Stimulated activated CD4-positive, alpha-beta T cell treated with anti-CD3 and anti-CD28 coated beads, Interleukin-2, amount 100 ng/mL, for 24 hours (primary cell): ENCODE results near the gene KCNQ5.

Source experiments
- DNase-seq, 2 donors: peaks; one replicate each; pipeline ENCODE4 v3.0.0-alpha.2; 2020

KCNQ5 gene

GRCh38 chr6:72930556-72931132 lies 308.8 kb downstream of the KCNQ5 start:
- DNase-seq, result no peak

GRCh38 chr6:72931325-72931887 lies 309.5 kb downstream of the KCNQ5 start:
- DNase-seq, result no peak

DNA sequence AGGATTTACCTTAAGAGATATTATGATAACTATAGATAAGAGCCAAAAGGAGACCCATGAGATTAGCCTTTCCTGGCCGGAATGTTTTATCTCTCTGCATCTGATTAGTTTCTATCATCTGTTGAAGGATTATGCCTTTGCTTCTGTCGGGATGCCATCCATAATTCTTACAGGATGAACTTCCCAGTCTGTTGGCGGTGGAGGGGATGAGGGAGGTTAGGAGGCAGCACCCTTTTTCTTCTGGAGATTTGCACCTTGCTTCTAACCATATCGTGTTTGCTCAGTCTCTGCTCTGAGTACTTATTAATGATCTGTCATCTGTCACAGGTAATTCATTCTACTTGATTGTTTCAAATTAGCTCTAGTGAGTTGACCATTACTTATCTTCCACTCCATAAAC lies 311.4 kb downstream of the KCNQ5 start:
- DNase-seq, result no peak

DNA sequence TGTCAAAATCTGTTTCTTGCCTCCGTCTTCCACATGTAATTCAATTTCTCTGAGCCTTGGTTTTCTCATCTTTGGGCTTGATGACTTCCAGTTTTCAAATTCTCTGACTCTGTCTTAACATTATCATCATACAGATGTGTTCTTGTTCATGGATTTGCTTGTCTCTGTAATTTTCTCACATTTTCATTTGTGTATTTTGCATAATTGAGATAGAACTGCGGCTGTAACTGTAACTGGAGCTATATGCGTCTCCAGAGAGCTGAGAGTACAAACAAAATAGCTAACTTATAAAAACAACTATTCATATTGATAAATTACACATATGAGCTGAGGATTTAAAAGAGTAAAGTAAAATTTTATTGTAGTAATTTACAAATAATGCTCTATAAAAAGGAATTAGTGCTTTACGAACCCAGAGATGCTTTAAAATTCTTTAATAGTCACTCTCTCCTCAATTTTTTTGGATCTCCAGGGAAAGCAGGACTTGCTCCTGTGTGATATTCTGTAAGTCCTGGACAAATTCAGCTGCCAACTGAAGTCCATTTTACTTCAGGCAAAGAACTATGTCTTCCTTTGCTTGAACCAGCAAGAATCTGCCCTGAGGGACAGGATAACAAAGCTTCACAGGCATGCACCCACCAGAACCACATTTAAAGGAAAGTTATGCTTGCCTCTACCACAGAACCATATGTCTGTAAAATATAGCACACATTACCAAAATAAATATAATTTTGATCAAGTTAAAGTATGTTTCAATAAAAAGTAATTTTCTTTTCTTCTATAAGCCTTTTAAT lies 315.1 kb downstream of the KCNQ5 start:
- no peak for DNase-seq

GRCh38 chr6:72938104-72938503 lies 316.2 kb downstream of the KCNQ5 start:
- DNase-seq, result no peak

GRCh38 chr6:72939004-72939403 lies 317.1 kb downstream of the KCNQ5 start:
- no peak for DNase-seq

DNA sequence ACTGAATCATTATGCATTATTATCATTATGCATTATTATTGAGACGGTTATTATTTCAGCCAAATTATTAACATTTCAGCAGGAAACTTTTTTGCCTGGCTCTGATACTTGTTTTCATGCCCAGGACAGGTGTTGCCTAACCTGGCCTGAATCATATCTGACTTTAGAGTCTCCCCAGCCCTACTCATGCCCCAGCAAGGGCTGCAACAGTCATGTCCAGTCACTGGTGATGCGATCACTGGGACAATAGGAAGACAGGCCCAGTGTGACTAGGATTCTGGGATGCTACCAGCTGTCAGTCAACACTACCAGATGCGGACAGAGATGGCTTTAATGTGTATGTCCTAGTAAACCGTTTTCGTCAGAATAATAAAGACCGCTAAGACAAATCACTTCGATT lies 318.4 kb downstream of the KCNQ5 start:
- no peak for DNase-seq

- DNase-seq, result no peak
Measured at GRCh38 chr6:72941263-72941662, 319.4 kb downstream of the KCNQ5 start.

GRCh38 chr6:72941751-72942150 lies 319.9 kb downstream of the KCNQ5 start:
- DNase-seq, result no peak

DNA sequence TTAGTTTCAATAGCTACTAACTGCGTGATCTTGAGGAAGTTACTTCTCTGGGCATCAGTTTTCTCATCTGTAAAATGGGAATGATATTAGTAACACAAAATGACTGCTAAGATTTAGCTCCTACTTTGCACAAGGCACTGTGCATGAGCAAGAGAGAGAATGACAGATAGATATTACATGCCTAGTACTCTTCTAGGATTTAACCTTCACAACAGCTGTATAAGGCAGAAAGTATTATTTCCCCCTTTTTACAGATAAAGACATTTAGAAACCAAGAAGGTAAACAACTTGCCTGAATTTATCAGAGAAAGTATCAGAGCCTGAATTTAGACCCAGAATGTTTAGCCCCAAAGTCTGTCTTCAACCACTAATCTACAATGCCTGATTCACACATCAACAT lies 321.8 kb downstream of the KCNQ5 start:
- DNase-seq, result no peak

DNA sequence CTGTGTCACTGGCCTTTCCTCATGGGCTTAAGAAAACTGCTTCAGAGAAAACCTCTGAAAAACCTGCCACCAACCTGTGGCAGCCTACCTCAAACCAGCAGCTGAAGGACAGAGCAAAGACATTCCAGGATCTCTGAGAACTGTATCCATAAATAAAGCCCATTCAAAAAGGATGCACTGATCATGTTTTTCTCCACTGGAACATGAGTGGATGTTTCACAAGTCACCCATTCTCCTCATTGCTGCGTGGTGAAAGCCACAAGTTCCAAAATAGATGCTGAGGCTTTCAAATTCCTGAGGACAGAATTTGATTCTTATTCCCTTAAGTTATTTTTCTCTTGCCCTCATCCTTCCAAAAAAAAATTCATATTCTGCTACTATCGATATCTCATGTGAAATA lies 322.8 kb downstream of the KCNQ5 start:
- no peak for DNase-seq

DNA sequence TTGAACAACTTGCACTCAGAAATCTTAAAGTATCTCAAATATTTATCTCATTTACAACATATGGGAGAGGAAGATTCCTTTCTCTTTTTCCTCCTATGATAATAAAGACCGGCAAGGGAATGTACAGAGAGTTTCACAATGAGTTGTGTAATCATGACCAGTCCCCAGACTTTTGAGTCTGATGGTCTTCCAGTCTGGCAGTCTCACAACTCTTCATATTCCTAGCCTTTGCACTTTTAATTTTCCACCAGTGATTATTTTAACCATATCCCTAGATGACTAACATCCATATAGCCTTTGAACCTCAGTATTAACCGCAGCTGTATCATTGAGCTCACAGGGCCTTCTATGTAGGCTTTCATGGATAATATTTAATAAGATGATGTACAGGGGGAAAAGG lies 324.9 kb downstream of the KCNQ5 start:
- no peak for DNase-seq

DNA sequence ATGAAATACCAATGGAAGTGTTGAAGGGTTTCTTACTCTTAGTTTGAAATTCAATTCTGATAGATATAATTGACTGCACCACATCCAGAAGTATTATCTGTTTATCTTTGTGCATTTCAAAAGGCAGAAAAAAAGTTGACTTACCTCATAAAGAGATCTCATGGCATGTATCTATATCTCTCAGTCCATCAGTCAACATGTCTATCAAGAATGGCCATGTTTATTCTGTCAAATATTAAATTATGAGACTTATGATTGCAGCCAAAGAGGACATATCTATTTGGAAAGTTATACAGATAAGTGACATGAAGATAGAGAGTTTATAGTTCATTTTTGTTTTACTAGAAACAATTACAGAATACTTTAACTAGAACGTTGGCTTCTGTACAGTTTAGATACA lies 325.7 kb downstream of the KCNQ5 start:
- DNase-seq, result no peak

DNA sequence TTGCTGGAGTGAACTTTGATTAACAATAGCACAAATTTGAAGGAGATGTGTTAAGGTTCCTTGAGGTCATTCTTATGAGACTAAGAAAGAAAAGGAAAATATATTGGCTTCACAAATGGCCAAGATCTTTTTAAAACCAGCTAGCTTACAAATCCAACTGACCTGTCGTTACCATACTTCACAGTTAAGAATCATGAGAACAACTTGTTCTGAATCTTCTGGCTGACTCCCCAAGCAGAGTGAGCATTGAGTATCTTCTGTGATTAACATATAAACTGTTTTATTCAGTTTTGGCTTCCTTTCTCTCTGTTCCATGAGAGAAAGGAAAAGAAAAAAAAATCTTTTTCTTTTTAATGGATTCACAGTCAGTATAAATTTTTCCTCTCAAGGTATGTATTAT lies 326.3 kb downstream of the KCNQ5 start:
- DNase-seq, result no peak

DNA sequence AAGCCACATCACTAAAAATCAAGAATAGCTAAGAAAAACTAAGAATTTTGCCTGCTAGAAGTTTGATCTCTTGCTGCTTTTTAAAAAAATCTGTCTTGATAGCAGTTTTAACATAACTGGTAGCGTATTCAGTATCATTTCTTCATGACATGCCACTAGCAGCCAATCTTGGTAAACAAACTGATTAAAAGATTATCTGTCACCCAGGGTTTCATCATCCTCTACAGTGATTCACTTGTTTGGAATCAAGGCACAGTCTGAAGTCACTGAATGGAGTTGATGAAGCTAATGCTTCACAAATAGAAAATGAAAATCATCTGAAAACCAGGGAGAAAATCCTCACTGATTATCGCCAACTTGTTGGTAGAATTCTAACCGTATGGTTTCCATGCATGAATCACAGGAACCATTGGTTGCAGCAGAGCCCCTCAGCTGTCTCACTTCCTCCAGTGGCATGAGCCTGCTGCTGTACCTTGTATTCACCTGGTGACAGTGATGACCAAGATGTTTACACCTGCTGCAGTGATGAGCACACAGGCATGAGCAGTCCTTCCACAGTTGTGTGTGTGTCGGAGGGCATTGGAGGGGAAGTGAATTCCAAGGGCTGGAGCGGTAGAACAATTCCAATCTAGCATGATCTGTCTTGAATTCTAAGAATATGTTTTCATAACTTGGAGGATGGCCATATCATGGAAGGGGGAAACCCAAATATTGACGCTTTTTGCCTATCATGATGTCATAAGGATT lies 328.4 kb downstream of the KCNQ5 start:
- DNase-seq, result no peak

GRCh38 chr6:72952808-72953630 lies 331.2 kb downstream of the KCNQ5 start:
- DNase-seq, result no peak

DNA sequence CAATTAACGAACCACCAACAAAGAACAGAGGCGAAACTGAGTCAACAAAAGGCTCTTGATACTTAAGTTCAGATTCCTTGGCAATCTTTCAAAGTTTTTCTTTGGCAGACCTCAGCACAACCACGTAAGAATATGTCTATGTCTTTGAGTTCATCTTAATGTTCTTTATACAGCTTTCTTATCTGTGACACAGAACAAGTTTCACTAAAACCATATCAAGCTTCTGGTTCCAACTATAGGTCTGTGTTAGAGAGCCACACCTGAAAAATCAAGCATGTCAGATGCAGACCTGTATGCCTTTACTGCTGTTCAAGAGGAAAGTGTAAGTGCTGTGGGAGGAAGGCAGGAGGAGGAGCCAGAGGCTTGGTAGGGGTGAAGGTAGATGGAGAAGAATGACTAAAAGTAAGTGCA lies 332.1 kb downstream of the KCNQ5 start:
- no peak for DNase-seq

DNA sequence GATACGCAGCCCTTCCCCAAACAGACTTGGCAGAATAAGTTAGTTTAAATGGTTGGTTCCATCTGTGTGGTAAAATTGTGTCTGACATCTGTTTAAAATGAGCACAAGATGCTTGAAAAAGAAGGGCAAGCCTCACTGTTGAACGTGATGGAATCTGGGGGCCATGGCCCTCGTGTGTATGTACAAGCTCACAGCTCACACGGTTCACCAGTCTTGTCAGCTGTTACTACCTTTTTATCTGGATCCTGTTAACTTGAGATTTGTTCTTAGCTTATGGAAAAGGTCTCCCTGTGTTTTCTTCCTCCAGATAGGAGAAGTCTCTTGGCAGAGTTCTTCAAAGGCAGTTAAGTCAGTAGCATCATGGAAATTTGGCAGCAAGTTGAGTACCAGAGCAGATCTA lies 332.9 kb downstream of the KCNQ5 start:
- no peak for DNase-seq

GRCh38 chr6:72955666-72956065 lies 333.8 kb downstream of the KCNQ5 start:
- no peak for DNase-seq

DNA sequence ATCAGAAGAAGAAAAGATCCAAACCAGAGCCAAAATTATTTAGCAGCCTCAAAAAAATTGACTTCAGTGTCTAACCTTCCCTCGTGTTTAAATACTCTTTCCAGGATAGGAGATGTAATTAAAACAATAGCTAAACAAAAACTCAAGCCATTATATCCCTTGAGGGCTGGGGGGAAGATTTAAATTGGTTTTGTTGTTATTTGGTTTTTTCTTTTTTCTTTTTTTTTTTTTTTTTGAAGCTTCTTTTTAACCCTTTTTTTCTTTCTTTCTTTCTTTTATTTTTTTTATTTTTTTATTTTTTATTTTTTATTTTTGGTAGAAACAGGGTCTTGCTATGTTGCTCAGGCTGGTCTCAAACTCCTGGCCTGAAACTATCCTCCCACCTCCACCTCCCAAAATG lies 334.4 kb downstream of the KCNQ5 start:
- DNase-seq, result no peak

DNA sequence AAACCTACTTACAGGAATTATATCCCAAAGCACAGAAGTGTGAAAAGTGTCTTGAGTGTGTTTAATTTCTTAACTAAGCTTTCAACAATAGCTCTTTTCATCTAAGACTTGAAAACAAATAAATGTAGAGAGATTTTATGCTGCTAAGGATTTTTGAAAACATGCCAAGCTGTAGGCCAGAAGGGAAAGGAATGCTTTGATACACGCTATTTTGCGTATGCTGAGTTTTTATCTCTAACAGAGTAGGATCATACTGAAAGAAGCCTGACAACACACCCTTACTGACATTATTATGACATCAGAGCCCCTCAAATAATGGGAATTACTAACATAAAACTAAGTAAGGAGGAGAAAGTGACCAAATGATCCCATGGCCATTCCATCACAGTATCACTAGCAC lies 338.0 kb downstream of the KCNQ5 start:
- DNase-seq, result no peak

DNA sequence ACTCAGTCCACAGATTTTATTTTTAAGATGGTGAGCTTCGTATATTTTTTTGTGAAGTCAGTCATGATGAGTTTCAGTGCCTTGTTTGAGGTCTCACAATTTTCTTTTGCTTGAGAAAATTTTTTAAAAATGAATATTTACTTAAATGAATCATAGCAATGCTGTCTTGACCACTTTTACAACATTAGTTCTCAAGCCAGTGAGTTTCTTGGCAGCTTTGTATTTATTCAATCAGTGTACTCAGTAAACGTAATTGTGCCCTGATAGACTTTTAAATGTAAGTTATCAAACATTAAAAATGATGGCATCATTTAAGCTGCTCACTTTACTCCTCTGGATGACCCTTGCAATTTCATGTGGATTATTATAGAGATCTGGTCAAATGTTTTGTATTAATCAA lies 342.1 kb downstream of the KCNQ5 start:
- DNase-seq, result no peak
